Motor neuron (in vitro differentiated cells): ENCODE measurements around the gene CCDC85C. TPM values are rescaled to one million over a fixed set of nuclear protein-coding genes. Genes with fewer than 3 reads are reported as not detected.

ENCODE experiments used
- ATAC-seq, 8 experiments: fragments of 200-7000 bp; cut with Tn5 transposase; replicated peaks in 6 of 8; 2 replicates each; pipeline ENCODE4 v1.8.0; 2021; ENCODE audit warnings: mild to moderate bottlenecking in 8 of 8, moderate library complexity in 8 of 8
- H3K27ac ChIP-seq, 2 donors: fragments of 250-450 bp; sonication (Bioruptor Pico); 2 replicates each; pipeline ENCODE4 v1.9.0; 2021; ENCODE audit warnings: antibody characterized with exemption in 2 of 2, mild to moderate bottlenecking in 2 of 2, moderate library complexity in 1 of 2
- H3K4me1 ChIP-seq, 2 donors: fragments of 250-450 bp; sonication (Bioruptor Pico); replicated peaks in 1 of 2; 2 replicates each; pipeline ENCODE4 v1.6.1; 2021; ENCODE audit warnings: antibody characterized with exemption in 2 of 2, mild to moderate bottlenecking in 2 of 2, moderate library complexity in 1 of 2
- H3K4me3 ChIP-seq, 5 donors: fragments of 250-450 bp; sonication (Bioruptor Pico); 2 replicates each; pipeline ENCODE4 v1.9.0; 2021; ENCODE audit warnings: antibody characterized with exemption in 5 of 5, mild to moderate bottlenecking in 5 of 5, moderate library complexity in 4 of 5
- WGBS, 10 experiments: fragments of 450-650 bp; shearing (Covaris generic); methylation state at CpG; one replicate each; pipeline ENCODE4 v1.0.0; 2022; 5-methylcytosine and 5-hydroxymethylcytosine counted together
- in situ Hi-C, 9 experiments: fragments of 400-800 bp; cut with MboI; loops; one replicate each; pipeline ENCODE4 v1.15.0; 2021; ENCODE audit warnings: low sequenced_read_pairs in 9 of 9, low pct_unique_long_range_greater_than_20kb in 2 of 9; ENCODE audit not compliant: unreplicated experiment in 9 of 9
- total RNA-seq, 8 experiments: library from RNA; unstranded; fragments of 300-600 nt; gene quantifications; 2 replicates each; pipeline versions ENCODE4 v1.2.3 to v1.2.4, GENCODE V29; 2022

The CCDC85C gene
- total RNA-seq, 8 experiments from 2014 or later = 2.0 to 62.2 (median 18.8) TPM

- H3K4me3 ChIP-seq = no peak overlapping the region
- 40 to 100% (median 85%) methylated on average over 1 to 4 of the region's 4 CpGs; no CpG with 5 or more reads in 3 of the 10 experiments for WGBS, 10 experiments
- H3K27ac ChIP-seq = no peak overlapping the region
- in situ Hi-C loops = no loop called here
- ATAC-seq = no peak
- no peaks in the 10 kb centered on the region for H3K4me1 ChIP-seq
Measured at GRCh38 chr14:99463974-99464373, 140.0 kb downstream of the CCDC85C start.

DNA sequence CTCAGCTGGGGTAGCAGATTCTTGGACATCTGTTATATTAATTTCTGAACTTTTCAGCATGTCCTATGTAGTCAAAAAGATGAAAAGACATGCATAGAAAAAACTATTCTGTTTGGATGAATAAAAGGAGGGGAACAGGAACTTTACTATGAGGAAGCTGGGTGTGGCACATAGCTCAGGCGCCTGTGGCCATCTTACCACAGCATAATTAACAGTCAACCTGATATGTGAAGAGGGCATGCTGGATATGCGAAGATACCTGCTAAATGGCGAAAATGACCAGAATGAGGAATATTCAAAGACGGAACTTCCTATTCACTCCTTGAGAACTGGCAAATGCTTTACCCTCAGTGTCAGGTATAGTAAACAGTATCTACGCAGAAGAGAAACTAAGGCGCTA is 141.8 kb downstream of the CCDC85C start:
- Histone ChIP-seq H3K4me1 (no peaks in the 10 kb centered on the region), H3K4me3 (no peak overlapping the region), H3K27ac (no peak overlapping the region)
- WGBS, 10 experiments = 27 to 80% (median 67%) methylated on average over 2 to 6 of the region's 6 CpGs
- in situ Hi-C loops = no loop called here
- ATAC-seq = peak in 3 of 8 experiments; percentile 69 to 85 (median 72)

GRCh38 chr14:99461411-99462085 is 142.5 kb downstream of the CCDC85C start:
- Histone ChIP-seq H3K27ac (no peak overlapping the region), H3K4me1 (no peaks in the 10 kb centered on the region), H3K4me3 (no peak overlapping the region)
- in situ Hi-C loops = no loop called here
- 60 to 100% (median 96%) methylated on average over 1 to 5 of the region's 5 CpGs for WGBS, 10 experiments
- ATAC-seq = peak in 3 of 8 experiments; percentile 37 to 66 (median 40)

GRCh38 chr14:99460793-99461192 is 143.2 kb downstream of the CCDC85C start:
- Histone ChIP-seq H3K4me1 (no peaks in the 10 kb centered on the region), H3K27ac (no peak overlapping the region), H3K4me3 (no peak overlapping the region)
- in situ Hi-C loops = no loop called here
- peak in 2 of 8 experiments; percentile 44 to 66 for ATAC-seq
- 73 to 100% (median 100%) methylated on average over 1 to 3 of the region's 3 CpGs; no CpG with 5 or more reads in 4 of the 10 experiments for WGBS, 10 experiments

GRCh38 chr14:99459481-99460100 is 144.4 kb downstream of the CCDC85C start:
- in situ Hi-C loops = no loop called here
- no peak overlapping the region for H3K4me3 ChIP-seq
- no peak for ATAC-seq
- no peak overlapping the region for H3K27ac ChIP-seq
- WGBS, 10 experiments = 42 to 100% (median 96%) methylated on average over 1 to 4 of the region's 5 CpGs
- no peaks in the 10 kb centered on the region for H3K4me1 ChIP-seq

DNA sequence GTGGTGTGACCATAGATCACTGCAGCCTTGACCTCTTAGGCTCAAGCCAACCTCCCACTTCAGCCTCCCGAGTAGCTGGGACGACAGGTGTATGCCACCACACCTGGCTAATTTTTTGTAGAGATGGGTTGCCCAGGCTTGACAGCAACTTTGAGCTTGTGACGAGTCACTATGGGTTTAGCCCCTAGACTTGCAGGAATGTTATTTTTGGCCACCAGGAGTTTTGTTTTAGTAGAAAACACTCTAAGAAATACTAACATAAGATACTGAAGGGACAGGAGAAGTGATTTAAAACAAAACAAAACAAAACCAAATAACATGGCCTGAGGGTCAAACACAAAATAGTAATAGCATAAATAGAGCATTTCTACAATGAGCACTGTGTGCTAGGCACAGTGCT is 149.8 kb downstream of the CCDC85C start:
- no peak for ATAC-seq
- in situ Hi-C loops = no loop called here
- Histone ChIP-seq H3K4me3 (no peak overlapping the region), H3K4me1 (no peaks in the 10 kb centered on the region), H3K27ac (no peak overlapping the region)
- 58 to 100% (median 83%) methylated on average over 1 to 3 of the region's 3 CpGs; no CpG with 5 or more reads in 2 of the 10 experiments for WGBS, 10 experiments

DNA sequence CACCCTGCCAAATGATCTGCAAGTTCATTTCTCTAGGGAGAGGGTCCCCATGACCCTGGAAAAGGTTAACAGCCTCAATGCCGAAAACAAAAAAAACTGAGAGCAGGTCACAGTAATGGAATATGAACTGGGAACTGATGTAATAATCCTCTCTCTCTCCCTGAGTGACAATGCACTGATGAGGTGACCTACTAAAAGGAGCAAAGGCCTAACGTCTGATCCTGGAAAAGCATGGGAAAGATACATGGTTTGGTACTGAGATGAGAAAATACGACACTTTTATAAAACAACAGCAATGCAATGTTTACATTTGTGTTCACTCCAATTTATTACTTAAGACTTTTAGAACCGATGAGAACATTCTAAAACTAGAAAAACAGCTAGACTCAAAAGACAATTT is 151.0 kb downstream of the CCDC85C start:
- no peak overlapping the region for H3K27ac ChIP-seq
- in situ Hi-C loops = no loop called here
- H3K4me1 ChIP-seq = no peaks in the 10 kb centered on the region
- no peak overlapping the region for H3K4me3 ChIP-seq
- ATAC-seq = no peak
- 81 to 100% (median 90%) methylated on average over 1 to 4 of the region's 4 CpGs; no CpG with 5 or more reads in 1 of the 10 experiments for WGBS, 10 experiments

DNA sequence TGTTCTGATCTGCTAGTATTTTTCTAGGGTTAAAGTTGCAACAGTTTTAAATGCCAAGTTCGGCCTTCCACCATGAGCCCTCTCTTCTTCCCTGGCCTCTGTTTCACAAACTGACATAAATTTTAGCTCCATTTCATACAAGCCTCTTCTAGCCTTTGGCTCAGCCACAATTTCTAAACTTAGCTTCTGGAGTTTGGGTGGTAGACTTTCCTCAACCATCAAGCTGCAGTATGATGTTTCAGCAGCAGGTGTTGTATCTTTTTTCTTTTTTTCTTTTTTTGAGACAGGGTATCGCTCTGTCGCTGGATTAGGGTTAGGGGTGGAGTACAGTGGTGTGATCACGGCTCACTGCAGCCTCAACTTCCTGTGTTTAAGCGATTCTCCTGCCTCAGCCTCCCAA is 152.8 kb downstream of the CCDC85C start:
- WGBS, 10 experiments = 85 to 100% (median 97%) methylated on average over 1 to 5 of the region's 5 CpGs; no CpG with 5 or more reads in 3 of the 10 experiments
- Histone ChIP-seq H3K4me1 (no peaks in the 10 kb centered on the region), H3K4me3 (no peak overlapping the region), H3K27ac (no peak overlapping the region)
- in situ Hi-C loops = no loop called here
- no peak for ATAC-seq

DNA sequence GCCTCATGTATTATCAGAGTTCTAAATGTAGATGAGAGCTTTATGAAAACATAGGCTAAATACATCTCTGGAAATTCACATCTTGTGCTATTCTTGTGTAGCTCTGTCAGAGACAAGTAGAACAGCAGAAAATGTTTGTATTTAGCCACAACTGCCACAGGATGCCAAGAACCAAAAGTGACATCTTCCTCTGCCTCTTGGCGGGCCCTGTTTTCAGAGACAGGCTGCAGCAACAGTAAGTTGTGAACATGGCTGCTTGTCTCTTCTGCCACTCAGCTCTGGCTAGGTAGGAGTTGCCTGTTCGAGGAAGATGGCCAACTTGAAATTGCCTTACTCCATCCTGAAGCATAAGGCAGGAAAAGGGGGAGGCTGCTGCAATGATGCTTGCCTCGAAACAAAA is 153.7 kb downstream of the CCDC85C start:
- WGBS, 10 experiments = 52 to 100% (median 96%) methylated on average over 1 to 3 of the region's 3 CpGs; no CpG with 5 or more reads in 4 of the 10 experiments
- Histone ChIP-seq H3K4me3 (no peak overlapping the region), H3K4me1 (no peaks in the 10 kb centered on the region), H3K27ac (no peak overlapping the region)
- no peak for ATAC-seq
- in situ Hi-C loops = no loop called here

Other genes with a start within 250 kb of the CCDC85C start
- gene SETD3, start 123.3 kb downstream of the CCDC85C start, total RNA-seq = 10 to 100 TPM; 30.6 to 66.2 (median 42.9) TPM
- 10 to 100 TPM; 12.5 to 51.8 (median 25.2) TPM for gene CCNK, start 122.8 kb downstream of the CCDC85C start, total RNA-seq
- gene HHIPL1, start 40.9 kb upstream of the CCDC85C start, total RNA-seq = 1 to 10 TPM in 7 of 8 experiments, under 1 TPM in 1; 0.84 to 2.3 (median 1.9) TPM
- 10 to 100 TPM in 1 of 8 experiments, 1 to 10 TPM in 7; 1.7 to 12.3 (median 3.7) TPM for gene CYP46A1, start 80.1 kb upstream of the CCDC85C start, total RNA-seq
- 10 to 100 TPM; 15.1 to 86.6 (median 25.5) TPM for gene EML1, start 189.2 kb upstream of the CCDC85C start, total RNA-seq